ENCODE measurements around the gene HELQ.

GRCh38 chr4:83371235-83371634, 84.4 kb downstream of the HELQ start:
- no peak for TF ChIP-seq CTCF (IDR thresholded peaks at IDR 0.05)
- TF ChIP-seq ZFX (IDR thresholded peaks at IDR 0.05; ENCODE audit: borderline replicate concordance), result no peak

Measured in 22Rv1 (cell line).